Measurements from ENCODE around the gene TFAP2C. TPM values are rescaled to one million over a fixed set of nuclear protein-coding genes. Genes with fewer than 3 reads are reported as not detected.
"Not testable (repeated sequence)": the region's sequence is repeated elsewhere in the genome, so short reads cannot be mapped to it uniquely, and the experiment has no call there.

The TFAP2C gene
- total and polyA plus RNA-seq, 2 donors (not counting 3 experiments of a cell fraction or from before 2014, with no cell fraction given), result 0.06 TPM; not detected in 1

DNA sequence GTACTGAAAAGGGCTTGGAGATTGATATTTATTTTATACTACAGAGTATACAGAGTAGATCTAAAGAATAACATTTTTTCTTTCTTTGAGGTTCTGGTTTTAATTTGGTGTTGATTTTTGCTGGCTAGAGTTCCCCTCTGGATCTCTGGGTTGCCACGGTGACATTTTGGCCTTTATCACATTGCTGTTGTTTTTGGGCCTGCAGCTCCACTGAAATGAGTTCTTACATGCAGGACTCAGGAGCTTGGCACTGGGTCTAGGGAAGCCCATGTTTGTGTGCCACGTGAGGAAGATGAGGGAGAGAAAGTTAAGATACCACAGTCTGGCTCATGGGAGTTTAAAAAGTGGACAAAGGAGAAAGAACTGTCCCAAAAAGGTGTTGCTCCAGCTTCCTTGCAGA lies 7.4 kb upstream of the TFAP2C start:
- Histone ChIP-seq H3K9me1 (replicated peaks; ENCODE audit: control insufficient read depth, extremely low read depth, insufficient read depth, low read length) (no peaks in the 10 kb centered on the region), H3K4me3 (replicated peaks in 1 of 3; ENCODE audit: insufficient read depth in 1 of 3, low read depth in 1 of 3, low read length in 3 of 3) (no peak overlapping the region), H3K4me1 (ENCODE audit: control insufficient read depth, extremely low read depth, insufficient read depth, low read length) (no peaks in the 10 kb centered on the region), H3K79me2 (ENCODE audit: control insufficient read depth, insufficient read depth, low read length) (no peaks in the 10 kb centered on the region), H2AFZ (ENCODE audit: low read depth, low read length) (no peak overlapping the region), H3K27ac (ENCODE audit: insufficient read depth, low read depth, low read length) (no peak overlapping the region), H3K9me3 (replicated peaks; ENCODE audit: control insufficient read depth, insufficient read depth, low read length) (no peaks in the 10 kb centered on the region), H3K36me3 (ENCODE audit: control insufficient read depth in 2 of 2, extremely low read depth in 1 of 2, insufficient read depth in 2 of 2, low read length in 2 of 2) (no peaks in the 10 kb centered on the region), H3K9ac (replicated peaks; ENCODE audit: extremely low read depth, insufficient read depth, low read length) (no peak overlapping the region), H3K27me3 (ENCODE audit: control insufficient read depth in 2 of 2, insufficient read depth in 2 of 2, low read length in 2 of 2) (peaks cover 27 to 28% of the 10 kb centered on the region in 2 experiments), H3K4me2 (ENCODE audit: insufficient read depth, low read length) (no peak overlapping the region), H4K20me1 (replicated peaks; ENCODE audit: control insufficient read depth, extremely low read depth, insufficient read depth, low read length) (no peaks in the 10 kb centered on the region)
- intact Hi-C loops (cut with micrococcal nuclease), result no loop called here
- CTCF ChIA-PET, result no interaction called here
- DNase-seq (ENCODE audit: low read depth, low spot score) (no peak), FAIRE-seq (no peak)
- TF ChIP-seq POLR2AphosphoS5 (IDR thresholded peaks at IDR 0.05; ENCODE audit: insufficient read depth, low read depth, low read length) (no peak), EZH2 (IDR thresholded peaks at IDR 0.05; ENCODE audit: borderline replicate concordance, low read depth, low read length, severe bottlenecking) (no peak), MYC (IDR thresholded peaks at IDR 0.05; ENCODE audit: low read depth, low read length) (no peak), MAX (IDR thresholded peaks at IDR 0.05; ENCODE audit: insufficient read depth, insufficient read length) (no peak), FOS (IDR thresholded peaks at IDR 0.05; ENCODE audit: borderline replicate concordance, insufficient read depth, low read length) (no peak)
- TF ChIP-seq, protein P1, sequence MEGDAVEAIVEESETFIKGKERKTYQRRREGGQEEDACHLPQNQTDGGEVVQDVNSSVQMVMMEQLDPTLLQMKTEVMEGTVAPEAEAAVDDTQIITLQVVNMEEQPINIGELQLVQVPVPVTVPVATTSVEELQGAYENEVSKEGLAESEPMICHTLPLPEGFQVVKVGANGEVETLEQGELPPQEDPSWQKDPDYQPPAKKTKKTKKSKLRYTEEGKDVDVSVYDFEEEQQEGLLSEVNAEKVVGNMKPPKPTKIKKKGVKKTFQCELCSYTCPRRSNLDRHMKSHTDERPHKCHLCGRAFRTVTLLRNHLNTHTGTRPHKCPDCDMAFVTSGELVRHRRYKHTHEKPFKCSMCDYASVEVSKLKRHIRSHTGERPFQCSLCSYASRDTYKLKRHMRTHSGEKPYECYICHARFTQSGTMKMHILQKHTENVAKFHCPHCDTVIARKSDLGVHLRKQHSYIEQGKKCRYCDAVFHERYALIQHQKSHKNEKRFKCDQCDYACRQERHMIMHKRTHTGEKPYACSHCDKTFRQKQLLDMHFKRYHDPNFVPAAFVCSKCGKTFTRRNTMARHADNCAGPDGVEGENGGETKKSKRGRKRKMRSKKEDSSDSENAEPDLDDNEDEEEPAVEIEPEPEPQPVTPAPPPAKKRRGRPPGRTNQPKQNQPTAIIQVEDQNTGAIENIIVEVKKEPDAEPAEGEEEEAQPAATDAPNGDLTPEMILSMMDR (IDR thresholded peaks at IDR 0.05; ENCODE audit: extremely low read depth in 1 of 2, insufficient read depth in 1 of 2, low read depth in 1 of 2, low read length in 2 of 2), result no peak
- POLR2A ChIA-PET, result no interaction called here
- no TSS peak for BruUV-seq (replicated peaks)
- dilution Hi-C loops (cut with MboI; ENCODE audit: extremely low pct_ligation_motif_present, low sequenced_read_pairs), result no loop called here

DNA sequence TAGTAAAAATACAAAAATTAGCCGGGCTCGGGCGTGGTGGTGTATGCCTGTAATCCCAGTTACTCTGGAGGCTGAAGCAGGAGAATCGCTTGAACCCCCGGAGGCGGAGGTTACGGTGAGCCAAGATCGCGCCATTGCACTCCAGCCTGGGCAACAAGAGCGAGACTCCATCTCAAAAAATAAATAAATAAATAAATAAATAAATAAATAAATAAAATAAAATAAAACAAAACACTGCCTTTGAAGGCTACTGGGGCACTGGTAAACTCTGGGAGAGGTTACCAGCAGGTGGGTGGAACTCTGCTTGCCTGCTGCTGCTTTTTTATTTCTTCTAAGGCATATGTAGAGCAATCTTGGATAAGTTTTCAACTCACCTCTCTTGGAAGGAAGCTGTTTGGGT lies 5.2 kb upstream of the TFAP2C start:
- H4K20me1 ChIP-seq (replicated peaks; ENCODE audit: control insufficient read depth, extremely low read depth, insufficient read depth, low read length); H3K9me1 ChIP-seq (replicated peaks; ENCODE audit: control insufficient read depth, extremely low read depth, insufficient read depth, low read length); BruUV-seq (replicated peaks); DNase-seq (ENCODE audit: low read depth, low spot score); H2AFZ ChIP-seq (ENCODE audit: low read depth, low read length); H3K27ac ChIP-seq (ENCODE audit: insufficient read depth, low read depth, low read length); H3K4me2 ChIP-seq (ENCODE audit: insufficient read depth, low read length); H3K9me3 ChIP-seq (replicated peaks; ENCODE audit: control insufficient read depth, insufficient read depth, low read length); intact Hi-C loops (cut with micrococcal nuclease); H3K79me2 ChIP-seq (ENCODE audit: control insufficient read depth, insufficient read depth, low read length); FAIRE-seq; dilution Hi-C loops (cut with MboI; ENCODE audit: extremely low pct_ligation_motif_present, low sequenced_read_pairs); CTCF ChIA-PET; H3K4me1 ChIP-seq (ENCODE audit: control insufficient read depth, extremely low read depth, insufficient read depth, low read length); H3K4me3 ChIP-seq (replicated peaks in 1 of 3; ENCODE audit: insufficient read depth in 1 of 3, low read depth in 1 of 3, low read length in 3 of 3); H3K36me3 ChIP-seq (ENCODE audit: control insufficient read depth in 2 of 2, extremely low read depth in 1 of 2, insufficient read depth in 2 of 2, low read length in 2 of 2); H3K9ac ChIP-seq (replicated peaks; ENCODE audit: extremely low read depth, insufficient read depth, low read length); POLR2A ChIA-PET: not testable (repeated sequence)
- H3K27me3 ChIP-seq (ENCODE audit: control insufficient read depth in 2 of 2, insufficient read depth in 2 of 2, low read length in 2 of 2), result peaks cover 48 to 50% of the 10 kb centered on the region in 2 experiments

Data from endothelial cell of umbilical vein (primary cell).